HepG2 (cell line): ENCODE measurements around the gene GJD4. TPM values are rescaled to one million over a fixed set of nuclear protein-coding genes. Genes with fewer than 3 reads are reported as not detected.

Source experiments
- ATAC-seq: fragments of 200-7000 bp; cut with Tn5 transposase; 3 replicates; pipeline ENCODE4 v1.9.1; 2020; ENCODE audit warnings: mild to moderate bottlenecking, moderate library complexity
- BruUV-seq: library from RNA; stranded (reverse); fragments of 400-500 nt; replicated peaks from 2 replicates; lab custom pipeline; 2021; lab: Mats Ljungman, UMichigan
- CTCF ChIA-PET: fragments of 300-600 bp; formaldehyde crosslinking; extraction: SDS; loops from one replicate; lab custom pipeline; 2021; ENCODE audit warnings: low total read pairs, inconsistent platforms, low intra/inter-chr PET ratio; lab: Yijun Ruan, JAX
- POLR2A ChIA-PET: fragments of 350-600 bp; sonication (Branson Sonifier 250); formaldehyde crosslinking; loops from one replicate; lab custom pipeline; 2020; ENCODE audit warnings: antibody characterized with exemption, inconsistent platforms; lab: Yijun Ruan, JAX
- DNase-seq: peaks from one replicate; pipeline ENCODE4 v3.0.0-alpha.2; 2015; ENCODE audit warnings: low spot score
- FAIRE-seq: peaks from 3 replicates; lab custom pipeline; 2011; peaks lifted over from hg19 to GRCh38; lab: Jason Lieb, UNC
- H2AFZ ChIP-seq: one replicate; pipeline ENCODE4 v1.6.1; 2011; ENCODE audit warnings: low read length, inconsistent platforms
- H3K27ac ChIP-seq: fragments of 300-600 bp; 3 replicates; pipeline ENCODE4 v1.8.0; 2011; ENCODE audit warnings: mixed run types, mild to moderate bottlenecking, mixed read lengths, low read length, inconsistent platforms; ENCODE audit not compliant: insufficient read depth; ENCODE audit errors: extremely low read length
- H3K27me3 ChIP-seq, 2 experiments: fragments of 200-600 bp in 1 of 2; 2 replicates in 1 of 2; 3 replicates in 1 of 2; pipeline versions ENCODE4 v1.6.0 to v1.8.0; 2011; ENCODE audit warnings: low read length in 2 of 2, mild to moderate bottlenecking in 2 of 2, moderate library complexity in 2 of 2, inconsistent platforms in 1 of 2; ENCODE audit not compliant: insufficient read depth in 2 of 2, control insufficient read depth in 1 of 2
- H3K36me3 ChIP-seq, 2 experiments: fragments of 200-600 bp in 1 of 2; replicated peaks in 1 of 2; 2 replicates in 1 of 2; 3 replicates in 1 of 2; pipeline versions ENCODE4 v1.5.1 to v1.8.0; 2011; ENCODE audit warnings: low read length in 2 of 2, inconsistent platforms in 1 of 2; ENCODE audit not compliant: insufficient read depth in 2 of 2, control insufficient read depth in 1 of 2
- H3K4me1 ChIP-seq: 2 replicates; pipeline ENCODE4 v1.5.1; 2012; ENCODE audit warnings: low read length, inconsistent platforms; ENCODE audit not compliant: insufficient read depth
- H3K4me2 ChIP-seq: 2 replicates; pipeline ENCODE4 v1.6.0; 2011; ENCODE audit warnings: low read depth, low read length, inconsistent platforms
- H3K4me3 ChIP-seq, 3 experiments: fragments of 200-600 bp in 1 of 3; sonication (generic), shearing (Covaris generic) in 1 of 3; replicated peaks in 1 of 3; 2 replicates each; pipeline ENCODE4 v1.5.1; 2011 to 2016; ENCODE audit warnings: low read length in 3 of 3, inconsistent platforms in 2 of 3, low read depth in 2 of 3, mild to moderate bottlenecking in 2 of 3, control low read depth in 1 of 3, mixed read lengths in 1 of 3; ENCODE audit not compliant: insufficient read depth in 1 of 3
- H3K79me2 ChIP-seq: one replicate; pipeline ENCODE4 v1.6.1; 2011; ENCODE audit warnings: low read length, inconsistent platforms; ENCODE audit not compliant: insufficient read depth
- H3K9ac ChIP-seq: 2 replicates; pipeline ENCODE4 v1.6.0; 2011; ENCODE audit warnings: mild to moderate bottlenecking, low read depth, low read length, inconsistent platforms; ENCODE audit not compliant: insufficient read depth
- H3K9me3 ChIP-seq: 2 replicates; pipeline ENCODE4 v1.5.1; 2012; ENCODE audit warnings: mild to moderate bottlenecking, low read length
- H4K20me1 ChIP-seq: 2 replicates; pipeline ENCODE4 v1.6.0; 2011; ENCODE audit warnings: inconsistent platforms, mild to moderate bottlenecking, low read length, moderate library complexity; ENCODE audit not compliant: insufficient read depth
- ATF7-NPFF ChIP-seq: sonication (generic); formaldehyde crosslinking; IDR thresholded peaks from 2 replicates; pipeline ENCODE4 v1.8.1; 2023; ENCODE audit warnings: mild to moderate bottlenecking, low read depth, missing genetic modification reagents, moderate library complexity
- FOXO4 ChIP-seq: sonication (generic); formaldehyde crosslinking; conservative IDR thresholded peaks from 2 replicates; pipeline ENCODE4 v1.8.1; 2023; ENCODE audit warnings: missing genetic modification reagents
- IKZF4 ChIP-seq: sonication (generic); formaldehyde crosslinking; IDR thresholded peaks from 2 replicates; pipeline ENCODE4 v1.5.1; 2020; ENCODE audit warnings: borderline replicate concordance, mild to moderate bottlenecking, low read depth, missing genetic modification reagents; ENCODE audit errors: not compliant biosample characterization
- KMT2A ChIP-seq: sonication (generic); formaldehyde crosslinking; IDR thresholded peaks from 2 replicates; pipeline ENCODE4 v1.4.0; 2020; ENCODE audit warnings: missing genetic modification reagents
- MED13 ChIP-seq: sonication (generic); formaldehyde crosslinking; IDR thresholded peaks from 2 replicates; pipeline ENCODE4 v1.5.0; 2020; ENCODE audit warnings: missing genetic modification reagents
- MEIS2 ChIP-seq: sonication (generic); formaldehyde crosslinking; IDR thresholded peaks from 2 replicates; pipeline ENCODE4 v1.9.0; 2021; ENCODE audit warnings: mild to moderate bottlenecking, missing genetic modification reagents
- SP140L ChIP-seq: sonication (generic); formaldehyde crosslinking; IDR thresholded peaks from 2 replicates; pipeline ENCODE4 v1.4.0; 2020; ENCODE audit warnings: missing genetic modification reagents, borderline replicate concordance
- TARDBP ChIP-seq: sonication (generic); formaldehyde crosslinking; IDR thresholded peaks from 2 replicates; pipeline ENCODE4 v1.8.0; 2022; ENCODE audit warnings: mild to moderate bottlenecking, missing genetic modification reagents
- ZBTB39 ChIP-seq: sonication (generic); formaldehyde crosslinking; IDR thresholded peaks from 2 replicates; pipeline ENCODE4 v1.5.0; 2020; ENCODE audit warnings: missing genetic modification reagents
- ZNF124 ChIP-seq: sonication (generic); formaldehyde crosslinking; IDR thresholded peaks from 2 replicates; pipeline ENCODE4 v1.4.0; 2020; ENCODE audit warnings: missing genetic modification reagents
- ZNF274 ChIP-seq: sonication (generic); formaldehyde crosslinking; IDR thresholded peaks from 2 replicates; pipeline ENCODE4 v1.5.1; 2020; ENCODE audit warnings: mild to moderate bottlenecking, missing genetic modification reagents
- ZNF432 ChIP-seq: sonication (generic); formaldehyde crosslinking; IDR thresholded peaks from 2 replicates; pipeline ENCODE4 v1.5.0; 2020; ENCODE audit warnings: missing genetic modification reagents, mild to moderate bottlenecking, borderline replicate concordance
- ZNF589 ChIP-seq: sonication (generic); formaldehyde crosslinking; conservative IDR thresholded peaks from 2 replicates; pipeline ENCODE4 v1.8.0; 2022; ENCODE audit warnings: mild to moderate bottlenecking, moderate library complexity, missing genetic modification reagents
- ZXDC ChIP-seq: sonication (generic); formaldehyde crosslinking; IDR thresholded peaks from 2 replicates; pipeline ENCODE4 v1.5.0; 2020; ENCODE audit warnings: mild to moderate bottlenecking, missing genetic modification reagents
- WGBS: methylation state at CpG from one replicate; pipeline ENCODE4 v1.1.6; 2017; ENCODE audit warnings: low lambda C conversion rate; 5-methylcytosine and 5-hydroxymethylcytosine counted together
- in situ Hi-C: cut with HindIII; loops from 2 replicates; pipeline ENCODE4 v1.10.0; 2017; ENCODE audit warnings: low pct_unique_long_range_greater_than_20kb; ENCODE audit not compliant: extremely low pct_ligation_motif_present
- intact Hi-C: fragments of 100-400 bp; cut with micrococcal nuclease; formaldehyde crosslinking; loops from one replicate; pipeline ENCODE4 v1.10.0; 2022; ENCODE audit not compliant: unreplicated experiment
- polyA plus RNA-seq, 8 experiments: library from polyadenylated mRNA; depleted of rRNA in 3 of 8; stranded (reverse) in 7 of 8; unstranded in 1 of 8; fragments of >200 nt; fragmentation: Illumina TruSeq in 4 of 8; extraction: Trizol in 4 of 8; gene quantifications; 2 replicates each; pipeline versions ENCODE4 v1.2.1 to v1.2.3, GENCODE V29; 2011 to 2016; ENCODE audit warnings: low read depth in 4 of 8, missing spikeins in 1 of 8, mixed read lengths in 1 of 8; ENCODE audit not compliant: insufficient read depth in 1 of 8
- total RNA-seq, 5 experiments: library from RNA; depleted of rRNA; stranded (reverse); fragments of >200 nt; fragmentation: Illumina TruSeq; extraction: Trizol; gene quantifications; 2 replicates each; pipeline ENCODE4 v1.2.3, GENCODE V29; 2016; ENCODE audit warnings: low read depth in 1 of 5
- TF ChIP-seq, protein P1 (sequence below): sonication (generic); formaldehyde crosslinking; IDR thresholded peaks from 2 replicates; pipeline ENCODE4 v1.8.0; 2022; ENCODE audit warnings: low read depth, missing genetic modification reagents

GJD4 gene
- total and polyA plus RNA-seq, 2 of the 13 experiments (the other 11 are each of a cell fraction or from before 2014, with no cell fraction given): not detected

DNA sequence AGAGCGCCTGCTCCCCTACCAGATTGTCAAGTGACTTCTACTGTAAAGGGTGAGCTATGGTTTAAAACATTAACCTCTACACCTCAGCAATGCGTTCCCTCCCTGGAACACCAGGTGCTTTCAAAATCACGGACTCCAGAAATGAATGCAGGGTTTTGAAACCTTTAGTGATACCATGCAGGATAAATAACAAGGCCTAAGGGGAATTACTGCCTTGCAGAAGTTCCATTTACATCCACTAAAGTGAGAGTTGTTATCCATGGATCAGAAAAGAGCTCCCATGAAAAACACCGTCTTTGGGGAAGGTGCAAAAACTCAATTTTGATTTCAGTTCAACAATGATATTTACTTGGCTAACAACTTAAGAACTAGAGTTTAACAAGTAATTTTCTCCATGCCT lies 33.0 kb downstream of the GJD4 start (continued):
- TF ChIP-seq ZXDC: no peak
- no peak for TF ChIP-seq ZNF124 (CRISPR knock-in tag)

- Histone ChIP-seq H2AFZ (no peak overlapping the region), H3K9ac (no peak overlapping the region)
- no peak for TF ChIP-seq FOXO4 (CRISPR knock-in tag)
- no peak for TF ChIP-seq TARDBP (CRISPR knock-in tag)
- TF ChIP-seq ZBTB39 (CRISPR knock-in tag): no peak
- TF ChIP-seq MED13: no peak
- TF ChIP-seq SP140L (CRISPR knock-in tag): no peak
- no peak for TF ChIP-seq MEIS2
- no peak for TF ChIP-seq ZNF589 (CRISPR knock-in tag)
- no peak for TF ChIP-seq ZNF432 (CRISPR knock-in tag)
- TF ChIP-seq ATF7-NPFF: no peak
- TF ChIP-seq IKZF4 (CRISPR knock-in tag): no peak
- no peak for TF ChIP-seq ZNF274
- TF ChIP-seq, protein P1, sequence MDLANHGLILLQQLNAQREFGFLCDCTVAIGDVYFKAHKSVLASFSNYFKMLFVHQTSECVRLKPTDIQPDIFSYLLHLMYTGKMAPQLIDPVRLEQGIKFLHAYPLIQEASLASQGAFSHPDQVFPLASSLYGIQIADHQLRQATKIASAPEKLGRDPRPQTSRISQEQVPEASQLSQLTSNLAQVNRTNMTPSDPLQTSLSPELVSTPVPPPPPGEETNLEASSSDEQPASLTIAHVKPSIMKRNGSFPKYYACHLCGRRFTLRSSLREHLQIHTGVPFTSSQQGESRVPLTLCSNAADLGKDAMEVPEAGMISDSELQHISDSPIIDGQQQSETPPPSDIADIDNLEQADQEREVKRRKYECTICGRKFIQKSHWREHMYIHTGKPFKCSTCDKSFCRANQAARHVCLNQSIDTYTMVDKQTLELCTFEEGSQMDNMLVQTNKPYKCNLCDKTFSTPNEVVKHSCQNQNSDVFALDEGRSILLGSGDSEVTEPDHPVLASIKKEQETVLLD (CRISPR knock-in tag): no peak
- TF ChIP-seq KMT2A (CRISPR knock-in tag): no peak
Measured at GRCh38 chr10:35639021-35639727, 34.0 kb downstream of the GJD4 start.

More at GRCh38 chr10:35639021-35639727, 34.0 kb downstream of the GJD4 start:
- H3K4me1 ChIP-seq: peaks cover 20% of the 10 kb centered on the region
- intact Hi-C loops: loop anchor here (5.0 to 10.0 kb wide), 2 partner anchors 296 to 1248 kb away; no protein-coding TSS in a partner anchor
- no peaks in the 10 kb centered on the region for H3K9me3 ChIP-seq
- CTCF ChIA-PET: no interaction called here
- in situ Hi-C loops: loop anchor here (5.0 kb wide), 2 partner anchors 1138 to 1243 kb away; no protein-coding TSS in a partner anchor
- H3K4me3 ChIP-seq: no peak overlapping the region
- H3K27ac ChIP-seq: no peak overlapping the region
- ATAC-seq: no peak
- no peak for FAIRE-seq
- no peaks in the 10 kb centered on the region for H4K20me1 ChIP-seq
- no peak overlapping the region for H3K4me2 ChIP-seq
- WGBS: 89% methylated on average over 35 of the region's 57 CpGs
- peaks cover 6 to 26% of the 10 kb centered on the region in 2 experiments for H3K27me3 ChIP-seq
- no peaks in the 10 kb centered on the region for H3K79me2 ChIP-seq
- DNase-seq: no peak
- POLR2A ChIA-PET: no interaction called here
- no peaks in the 10 kb centered on the region for H3K36me3 ChIP-seq
- no TSS peak for BruUV-seq
